ENCODE data around the gene LCTL.

DNA sequence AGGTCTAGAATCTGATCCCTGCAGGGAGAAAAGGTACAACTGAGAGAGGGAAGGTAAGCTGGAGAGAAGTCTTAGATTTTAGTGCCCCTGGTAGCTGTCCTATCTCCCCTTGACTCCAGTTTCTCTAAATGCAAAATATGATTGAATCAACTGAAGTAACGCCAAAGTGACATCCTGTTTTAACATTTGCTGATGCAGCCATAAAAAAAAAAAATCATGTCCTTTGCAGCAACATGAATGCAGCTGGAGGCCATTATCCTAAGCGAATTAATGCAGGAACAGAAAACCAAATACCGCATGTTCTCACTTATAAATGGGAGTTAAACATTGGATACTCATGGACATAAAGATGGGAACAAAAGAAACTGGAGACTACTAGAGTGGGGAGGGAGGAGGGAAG, 42.4 kb upstream of the LCTL start:
- TF ChIP-seq, protein P1, sequence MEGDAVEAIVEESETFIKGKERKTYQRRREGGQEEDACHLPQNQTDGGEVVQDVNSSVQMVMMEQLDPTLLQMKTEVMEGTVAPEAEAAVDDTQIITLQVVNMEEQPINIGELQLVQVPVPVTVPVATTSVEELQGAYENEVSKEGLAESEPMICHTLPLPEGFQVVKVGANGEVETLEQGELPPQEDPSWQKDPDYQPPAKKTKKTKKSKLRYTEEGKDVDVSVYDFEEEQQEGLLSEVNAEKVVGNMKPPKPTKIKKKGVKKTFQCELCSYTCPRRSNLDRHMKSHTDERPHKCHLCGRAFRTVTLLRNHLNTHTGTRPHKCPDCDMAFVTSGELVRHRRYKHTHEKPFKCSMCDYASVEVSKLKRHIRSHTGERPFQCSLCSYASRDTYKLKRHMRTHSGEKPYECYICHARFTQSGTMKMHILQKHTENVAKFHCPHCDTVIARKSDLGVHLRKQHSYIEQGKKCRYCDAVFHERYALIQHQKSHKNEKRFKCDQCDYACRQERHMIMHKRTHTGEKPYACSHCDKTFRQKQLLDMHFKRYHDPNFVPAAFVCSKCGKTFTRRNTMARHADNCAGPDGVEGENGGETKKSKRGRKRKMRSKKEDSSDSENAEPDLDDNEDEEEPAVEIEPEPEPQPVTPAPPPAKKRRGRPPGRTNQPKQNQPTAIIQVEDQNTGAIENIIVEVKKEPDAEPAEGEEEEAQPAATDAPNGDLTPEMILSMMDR (IDR thresholded peaks at IDR 0.05), result no peak
- TF ChIP-seq POLR2A (IDR thresholded peaks at IDR 0.05), result no peak

Data from lower leg skin (tissue), 3 donors.